NT2/D1 (cell line): ENCODE data around the gene SCYL3.

Experiments used
- YY1 ChIP-seq: IDR thresholded peaks from 2 replicates; pipeline ENCODE4 v1.6.1; 2011; ENCODE audit not compliant: insufficient read length, insufficient read depth
- ZNF274 ChIP-seq: IDR thresholded peaks from 2 replicates; pipeline ENCODE4 v1.6.1; 2011; ENCODE audit warnings: mild to moderate bottlenecking, low read depth, low read length

GRCh38 chr1:169914531-169914930, 20.8 kb upstream of the SCYL3 start:
- TF ChIP-seq ZNF274, result no peak
- TF ChIP-seq YY1, result no peak
